ENCODE results near the gene TRPT1.

The TRPT1 gene

GRCh38 chr11:64229090-64229743, 3.2 kb upstream of the TRPT1 start:
- DNase-seq: no peak

- DNase-seq: no peak
Measured at GRCh38 chr11:64227405-64227956, 1.5 kb upstream of the TRPT1 start.

GRCh38 chr11:64226507-64227051, 593 bp upstream of the TRPT1 start:
- peak; percentile 71 for DNase-seq

GRCh38 chr11:64224891-64225607, 937 bp downstream of the TRPT1 start:
- no peak for DNase-seq

- no peak for DNase-seq
Measured at GRCh38 chr11:64224151-64224890, 1.7 kb downstream of the TRPT1 start.

- no peak for DNase-seq
Measured at GRCh38 chr11:64223001-64223651, 2.9 kb downstream of the TRPT1 start.

GRCh38 chr11:64222651-64223000, 3.4 kb downstream of the TRPT1 start:
- DNase-seq: no peak

- DNase-seq: no peak
Measured at GRCh38 chr11:64220798-64221197, 5.2 kb downstream of the TRPT1 start.

GRCh38 chr11:64220271-64220670, 5.7 kb downstream of the TRPT1 start:
- DNase-seq: no peak

- no peak for DNase-seq
Measured at GRCh38 chr11:64219755-64220154, 6.2 kb downstream of the TRPT1 start.

- DNase-seq: no peak
Measured at GRCh38 chr11:64219354-64219684, 6.7 kb downstream of the TRPT1 start.

GRCh38 chr11:64218628-64219353, 7.2 kb downstream of the TRPT1 start:
- no peak for DNase-seq

- DNase-seq: no peak
Measured at GRCh38 chr11:64216879-64217278, 9.1 kb downstream of the TRPT1 start.

- DNase-seq: no peak
Measured at GRCh38 chr11:64211181-64211872, 14.7 kb downstream of the TRPT1 start.

GRCh38 chr11:64210301-64211020, 15.5 kb downstream of the TRPT1 start:
- no peak for DNase-seq

GRCh38 chr11:64209563-64209843, 16.5 kb downstream of the TRPT1 start:
- DNase-seq: no peak

GRCh38 chr11:64208796-64209562, 17.0 kb downstream of the TRPT1 start:
- no peak for DNase-seq

- no peak for DNase-seq
Measured at GRCh38 chr11:64208086-64208795, 17.7 kb downstream of the TRPT1 start.

- DNase-seq: peak; percentile 93
Measured at GRCh38 chr11:64207256-64208085, 18.5 kb downstream of the TRPT1 start.

Data from suppressor macrophage treated with lipopolysaccharide for 4 hours (primary cell).